ENCODE data around the gene ANKRD1.

Gene ANKRD1

DNA sequence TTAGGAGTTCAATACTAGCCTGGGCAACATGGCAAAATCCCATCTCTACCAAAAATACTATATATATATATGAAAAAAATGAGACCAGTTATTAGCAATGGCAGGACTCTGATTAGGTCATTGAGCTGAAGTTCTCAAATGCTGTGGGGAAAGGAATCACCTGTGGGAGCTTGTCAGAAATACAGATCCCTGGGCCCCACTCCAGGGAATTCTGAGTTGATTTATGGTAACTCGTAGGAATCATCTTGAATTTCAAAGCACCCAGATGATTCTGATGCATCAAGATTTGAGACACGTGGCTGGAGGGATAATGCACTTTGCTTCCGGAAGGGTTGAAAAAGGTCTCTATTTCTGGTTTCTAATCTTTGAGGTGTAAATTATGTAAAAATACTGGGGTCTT, 1.0 kb upstream of the ANKRD1 start:
- no peak for DNase-seq (ENCODE audit: extremely low spot score)
- ChIA-PET POLR2A (interaction anchor here (1.5 kb wide), 1 partner anchor 9 kb away, joined by 8 read pairs; no protein-coding TSS in a partner anchor), CTCF (interaction anchor here (0.6 to 1.9 kb wide), 2 partner anchors 10 to 42 kb away, joined by 3 to 6 read pairs; no protein-coding TSS in a partner anchor)

GRCh38 chr10:90919683-90920574, 958 bp downstream of the ANKRD1 start:
- no peak for DNase-seq (ENCODE audit: extremely low spot score)
- TF ChIP-seq TARDBP (IDR thresholded peaks at IDR 0.05) (no peak), ARNT (IDR thresholded peaks at IDR 0.05) (no peak), LEF1 (IDR thresholded peaks at IDR 0.05; ENCODE audit: borderline replicate concordance) (no peak), FOXM1 (IDR thresholded peaks at IDR 0.05; ENCODE audit: borderline replicate concordance) (no peak), HDGF (IDR thresholded peaks at IDR 0.05; ENCODE audit: borderline replicate concordance) (no peak), ZNF384 (IDR thresholded peaks at IDR 0.05) (no peak), BHLHE40 (IDR thresholded peaks at IDR 0.05; ENCODE audit: borderline replicate concordance) (no peak), L3MBTL2 (conservative IDR thresholded peaks at IDR 0.05) (no peak)
- TF ChIP-seq, protein P1, sequence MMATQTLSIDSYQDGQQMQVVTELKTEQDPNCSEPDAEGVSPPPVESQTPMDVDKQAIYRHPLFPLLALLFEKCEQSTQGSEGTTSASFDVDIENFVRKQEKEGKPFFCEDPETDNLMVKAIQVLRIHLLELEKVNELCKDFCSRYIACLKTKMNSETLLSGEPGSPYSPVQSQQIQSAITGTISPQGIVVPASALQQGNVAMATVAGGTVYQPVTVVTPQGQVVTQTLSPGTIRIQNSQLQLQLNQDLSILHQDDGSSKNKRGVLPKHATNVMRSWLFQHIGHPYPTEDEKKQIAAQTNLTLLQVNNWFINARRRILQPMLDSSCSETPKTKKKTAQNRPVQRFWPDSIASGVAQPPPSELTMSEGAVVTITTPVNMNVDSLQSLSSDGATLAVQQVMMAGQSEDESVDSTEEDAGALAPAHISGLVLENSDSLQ (IDR thresholded peaks at IDR 0.05): no peak
- CTCF ChIA-PET: interaction anchor here (0.7 to 1.9 kb wide), 2 partner anchors 8 to 86 kb away, joined by 5 to 6 read pairs; no protein-coding TSS in a partner anchor
- POLR2A ChIA-PET: interaction anchor here (1.0 to 1.5 kb wide), 2 partner anchors 10 to 16 kb away, joined by 3 to 4 read pairs; no protein-coding TSS in a partner anchor

More for the DNA sequence above, 1.0 kb upstream of the ANKRD1 start:
- no peak for TF ChIP-seq FOXK2 (IDR thresholded peaks at IDR 0.05)
- no peak for TF ChIP-seq LEF1 (IDR thresholded peaks at IDR 0.05; ENCODE audit: borderline replicate concordance)
- no peak for TF ChIP-seq ELF4 (IDR thresholded peaks at IDR 0.05)
- TF ChIP-seq TARDBP (IDR thresholded peaks at IDR 0.05): no peak
- no peak for TF ChIP-seq BHLHE40 (IDR thresholded peaks at IDR 0.05; ENCODE audit: borderline replicate concordance)
- TF ChIP-seq HDGF (IDR thresholded peaks at IDR 0.05; ENCODE audit: borderline replicate concordance): no peak
- TF ChIP-seq, protein P1 (IDR thresholded peaks at IDR 0.05): no peak
- no peak for TF ChIP-seq L3MBTL2 (conservative IDR thresholded peaks at IDR 0.05)
- no peak for TF ChIP-seq ZNF384 (IDR thresholded peaks at IDR 0.05)
- TF ChIP-seq NFRKB (IDR thresholded peaks at IDR 0.05): no peak

DNA sequence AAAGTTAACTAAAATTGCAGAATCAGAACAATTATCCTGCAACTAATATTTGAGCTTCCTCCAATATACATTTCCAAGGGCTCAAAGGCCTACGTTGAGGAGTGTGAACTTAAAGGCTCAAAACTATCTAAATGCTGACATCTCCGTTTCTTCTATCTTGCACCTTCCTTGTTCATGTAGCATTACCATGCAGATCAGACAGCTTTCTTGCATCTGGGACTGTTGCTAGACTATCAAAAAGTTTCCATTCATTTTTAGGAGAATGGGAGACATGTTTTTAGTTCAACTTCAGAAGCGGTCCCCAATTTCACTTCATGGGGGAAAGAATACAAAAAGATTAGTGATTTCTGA, 2.9 kb downstream of the ANKRD1 start:
- DNase-seq (ENCODE audit: extremely low spot score): no peak
- ChIA-PET CTCF (interaction anchor here (1.4 to 1.8 kb wide), 2 partner anchors 12 to 333 kb away, joined by 3 to 7 read pairs; no protein-coding TSS in a partner anchor), POLR2A (interaction anchor here (0.8 to 1.6 kb wide), 2 partner anchors 12 to 969 kb away, joined by 3 to 4 read pairs; no protein-coding TSS in a partner anchor)
- no peak for TF ChIP-seq ZNF384 (IDR thresholded peaks at IDR 0.05)
- no peak for TF ChIP-seq NFRKB (IDR thresholded peaks at IDR 0.05)
- TF ChIP-seq ELF4 (IDR thresholded peaks at IDR 0.05): no peak
- no peak for TF ChIP-seq CTBP1 (IDR thresholded peaks at IDR 0.05; ENCODE audit: borderline replicate concordance)
- no peak for TF ChIP-seq HDGF (IDR thresholded peaks at IDR 0.05; ENCODE audit: borderline replicate concordance)
- no peak for TF ChIP-seq BHLHE40 (IDR thresholded peaks at IDR 0.05; ENCODE audit: borderline replicate concordance)
- TF ChIP-seq ARNT (IDR thresholded peaks at IDR 0.05): no peak
- TF ChIP-seq FOXM1 (IDR thresholded peaks at IDR 0.05; ENCODE audit: borderline replicate concordance): no peak
- no peak for TF ChIP-seq L3MBTL2 (conservative IDR thresholded peaks at IDR 0.05)
- TF ChIP-seq FOXK2 (IDR thresholded peaks at IDR 0.05): no peak
- TF ChIP-seq TARDBP (IDR thresholded peaks at IDR 0.05): no peak
- no peak for TF ChIP-seq FOXA1 (IDR thresholded peaks at IDR 0.05)
- no peak for TF ChIP-seq SUZ12 (IDR thresholded peaks at IDR 0.05)

GRCh38 chr10:90917238-90917967, 3.5 kb downstream of the ANKRD1 start:
- ChIA-PET CTCF (interaction anchor here (0.8 to 1.8 kb wide), 3 partner anchors 13 to 333 kb away, joined by 3 to 7 read pairs (median 3); no protein-coding TSS in a partner anchor), POLR2A (interaction anchor here (0.8 to 1.6 kb wide), 2 partner anchors 12 to 970 kb away, joined by 3 to 4 read pairs; no protein-coding TSS in a partner anchor)
- no peak for DNase-seq (ENCODE audit: extremely low spot score)
- no peak for TF ChIP-seq TARDBP (IDR thresholded peaks at IDR 0.05)

DNA sequence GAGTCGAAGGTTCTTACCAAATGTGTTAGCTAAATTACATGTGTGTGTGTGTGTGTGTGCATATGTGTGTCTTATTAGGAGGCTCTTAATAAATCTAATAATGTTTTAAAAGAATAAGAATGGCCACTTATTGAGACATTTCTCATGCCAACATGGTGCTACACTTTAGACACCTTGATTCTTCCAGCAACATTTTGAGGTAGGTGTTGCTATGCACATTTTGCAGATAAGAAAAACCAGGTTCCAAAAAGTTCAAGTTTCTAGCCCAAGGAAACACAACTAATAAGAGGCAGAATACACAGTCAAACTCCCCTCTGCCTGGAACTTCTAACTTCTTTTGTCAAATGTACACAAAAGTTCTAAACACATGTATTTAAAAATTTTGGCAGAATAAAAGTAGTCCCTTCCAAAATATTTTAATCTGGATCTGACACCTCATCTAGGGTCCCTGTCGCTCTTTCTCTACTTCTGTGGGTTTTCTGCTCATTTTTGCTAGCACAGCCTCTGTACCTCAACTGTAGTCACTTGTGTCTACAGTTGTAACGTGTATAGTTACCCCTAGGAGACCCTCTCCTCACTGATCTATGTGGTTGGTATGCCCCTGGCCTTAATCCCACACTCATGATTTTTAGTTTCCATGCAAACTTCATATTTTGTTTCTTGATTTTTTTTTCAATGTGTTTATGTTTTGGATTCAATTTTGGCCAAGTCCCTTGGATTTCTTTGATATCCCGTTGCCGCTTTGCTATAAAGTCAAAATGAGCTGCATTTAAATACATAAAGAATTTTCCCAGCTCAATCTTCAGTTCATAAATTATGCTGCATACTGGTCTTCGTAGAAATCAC, 4.3 kb downstream of the ANKRD1 start:
- TF ChIP-seq NFRKB (IDR thresholded peaks at IDR 0.05) (no peak), SUZ12 (IDR thresholded peaks at IDR 0.05) (no peak), CTBP1 (IDR thresholded peaks at IDR 0.05; ENCODE audit: borderline replicate concordance) (no peak), TARDBP (IDR thresholded peaks at IDR 0.05) (no peak), LEF1 (IDR thresholded peaks at IDR 0.05; ENCODE audit: borderline replicate concordance) (no peak), FOXA1 (IDR thresholded peaks at IDR 0.05) (no peak), ZNF384 (IDR thresholded peaks at IDR 0.05) (no peak), ARNT (IDR thresholded peaks at IDR 0.05) (no peak), SP1 (IDR thresholded peaks at IDR 0.05) (no peak), FOXK2 (IDR thresholded peaks at IDR 0.05) (no peak), BHLHE40 (IDR thresholded peaks at IDR 0.05; ENCODE audit: borderline replicate concordance) (no peak), FOXM1 (IDR thresholded peaks at IDR 0.05; ENCODE audit: borderline replicate concordance) (no peak)
- TF ChIP-seq, protein P1 (IDR thresholded peaks at IDR 0.05): no peak
- CTCF ChIA-PET: interaction anchor here (0.8 to 1.8 kb wide), 3 partner anchors 13 to 334 kb away, joined by 3 to 7 read pairs (median 3); no protein-coding TSS in a partner anchor
- no peak for DNase-seq (ENCODE audit: extremely low spot score)
- POLR2A ChIA-PET: interaction anchor here (1.6 kb wide), 1 partner anchor 13 kb away, joined by 4 read pairs; no protein-coding TSS in a partner anchor

Measured in HEK293T (cell line).